Measurements from ENCODE around the gene RMND1.
A peak's percentile ranks its signal among the peaks of the same experiment; 100 is the strongest.

Gene RMND1

DNA sequence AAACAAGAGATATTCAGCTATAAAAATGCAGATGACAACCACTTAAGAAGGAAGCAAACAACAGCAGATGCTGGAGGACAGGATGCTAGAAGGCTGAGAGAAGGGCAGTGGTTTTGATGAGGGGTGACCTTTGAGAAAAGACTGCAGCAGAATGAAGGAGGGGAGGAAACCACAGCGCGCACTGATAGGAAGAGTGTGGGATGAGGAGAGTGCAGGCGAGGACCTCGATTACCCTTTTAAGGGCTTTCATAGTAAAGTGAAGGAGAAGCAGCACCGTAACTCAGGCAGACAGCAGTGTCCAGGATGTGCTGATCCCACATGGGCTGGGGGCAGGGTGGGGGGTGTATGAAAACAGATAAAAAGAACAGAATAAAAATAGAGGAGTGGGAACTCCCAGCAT, 79.8 kb downstream of the RMND1 start:
- no peak for TF ChIP-seq EZH2phosphoT487 (IDR thresholded peaks at IDR 0.05; ENCODE audit: borderline replicate concordance)
- TF ChIP-seq, protein P1, sequence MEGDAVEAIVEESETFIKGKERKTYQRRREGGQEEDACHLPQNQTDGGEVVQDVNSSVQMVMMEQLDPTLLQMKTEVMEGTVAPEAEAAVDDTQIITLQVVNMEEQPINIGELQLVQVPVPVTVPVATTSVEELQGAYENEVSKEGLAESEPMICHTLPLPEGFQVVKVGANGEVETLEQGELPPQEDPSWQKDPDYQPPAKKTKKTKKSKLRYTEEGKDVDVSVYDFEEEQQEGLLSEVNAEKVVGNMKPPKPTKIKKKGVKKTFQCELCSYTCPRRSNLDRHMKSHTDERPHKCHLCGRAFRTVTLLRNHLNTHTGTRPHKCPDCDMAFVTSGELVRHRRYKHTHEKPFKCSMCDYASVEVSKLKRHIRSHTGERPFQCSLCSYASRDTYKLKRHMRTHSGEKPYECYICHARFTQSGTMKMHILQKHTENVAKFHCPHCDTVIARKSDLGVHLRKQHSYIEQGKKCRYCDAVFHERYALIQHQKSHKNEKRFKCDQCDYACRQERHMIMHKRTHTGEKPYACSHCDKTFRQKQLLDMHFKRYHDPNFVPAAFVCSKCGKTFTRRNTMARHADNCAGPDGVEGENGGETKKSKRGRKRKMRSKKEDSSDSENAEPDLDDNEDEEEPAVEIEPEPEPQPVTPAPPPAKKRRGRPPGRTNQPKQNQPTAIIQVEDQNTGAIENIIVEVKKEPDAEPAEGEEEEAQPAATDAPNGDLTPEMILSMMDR (conservative IDR thresholded peaks at IDR 0.05; ENCODE audit: low read length): no peak
- H3K4me2 ChIP-seq (ENCODE audit: low read depth, low read length, poor library complexity, severe bottlenecking): peak overlapping the region; percentile 66
- H3K9me3 ChIP-seq (ENCODE audit: insufficient read depth, low read depth, low read length): no peaks in the 10 kb centered on the region
- H3K4me3 ChIP-seq (ENCODE audit: low read length, poor library complexity, severe bottlenecking): peak overlapping the region; percentile 50
- no peak overlapping the region for H2AFZ ChIP-seq (ENCODE audit: low read length)
- H3F3A ChIP-seq (ENCODE audit: low read depth): peaks cover 10% of the 10 kb centered on the region; the same call in 1 of the 2 replicates
- peaks cover 20% of the 10 kb centered on the region; the same call in 1 of the 2 replicates for H3K36me3 ChIP-seq (ENCODE audit: insufficient read depth, low read length)
- H3K9me2 ChIP-seq (replicated peaks; ENCODE audit: low read depth, low read length): no peaks in the 10 kb centered on the region
- H3K79me2 ChIP-seq (ENCODE audit: insufficient read depth, low read length): peaks cover 19% of the 10 kb centered on the region
- H3K9ac ChIP-seq (ENCODE audit: low read depth, low read length, poor library complexity, severe bottlenecking): no peak overlapping the region
- peaks cover 42% of the 10 kb centered on the region for H3K4me1 ChIP-seq (ENCODE audit: insufficient read depth, low read length, poor library complexity, severe bottlenecking)
- peaks cover 47% of the 10 kb centered on the region for H4K20me1 ChIP-seq (ENCODE audit: insufficient read depth, low read length, poor library complexity, severe bottlenecking)
- H3K27me3 ChIP-seq (ENCODE audit: insufficient read depth, low read length, poor library complexity, severe bottlenecking): no peaks in the 10 kb centered on the region

DNA sequence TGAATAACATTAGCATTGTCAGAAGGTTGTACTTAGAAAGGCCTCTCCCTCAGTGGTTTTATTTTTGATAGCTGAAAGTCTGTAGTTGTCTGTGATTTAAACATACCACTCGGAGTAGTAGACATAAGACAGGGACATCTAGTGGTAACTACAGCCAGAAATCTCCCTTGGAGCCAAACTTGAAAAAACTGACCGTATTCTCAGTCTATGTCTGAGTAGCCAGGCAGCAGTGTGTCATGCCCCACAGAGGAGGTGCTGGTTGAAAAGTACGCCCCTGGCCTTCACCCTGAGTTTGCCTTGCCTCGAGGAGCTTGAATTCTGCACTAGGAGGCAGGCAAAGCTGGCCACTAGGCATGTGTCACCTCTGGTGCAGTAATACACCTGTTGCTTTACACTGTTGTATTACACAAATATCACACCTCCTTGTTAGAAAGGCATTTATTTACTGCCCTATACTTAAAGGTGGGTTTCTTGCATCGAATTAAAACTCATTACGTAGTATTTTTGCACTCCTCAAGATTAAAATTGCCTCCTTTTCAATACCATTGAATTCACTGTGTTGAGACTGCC, 81.3 kb downstream of the RMND1 start:
- Histone ChIP-seq H3K4me3 (ENCODE audit: low read length, poor library complexity, severe bottlenecking) (no peak overlapping the region), H2AFZ (ENCODE audit: low read length) (no peak overlapping the region), H3K36me3 (ENCODE audit: insufficient read depth, low read length) (peaks cover 33% of the 10 kb centered on the region; the same call in 1 of the 2 replicates), H3F3A (ENCODE audit: low read depth) (peaks cover 4% of the 10 kb centered on the region; the same call in 1 of the 2 replicates), H3K4me1 (ENCODE audit: insufficient read depth, low read length, poor library complexity, severe bottlenecking) (peaks cover 31% of the 10 kb centered on the region), H3K4me2 (ENCODE audit: low read depth, low read length, poor library complexity, severe bottlenecking) (no peak overlapping the region), H3K79me2 (ENCODE audit: insufficient read depth, low read length) (peaks cover 16% of the 10 kb centered on the region), H3K9me2 (replicated peaks; ENCODE audit: low read depth, low read length) (no peaks in the 10 kb centered on the region), H3K27me3 (ENCODE audit: insufficient read depth, low read length, poor library complexity, severe bottlenecking) (no peaks in the 10 kb centered on the region), H4K20me1 (ENCODE audit: insufficient read depth, low read length, poor library complexity, severe bottlenecking) (peaks cover 42% of the 10 kb centered on the region), H3K9me3 (ENCODE audit: insufficient read depth, low read depth, low read length) (no peaks in the 10 kb centered on the region), H3K9ac (ENCODE audit: low read depth, low read length, poor library complexity, severe bottlenecking) (no peak overlapping the region)
- no peak for TF ChIP-seq EZH2phosphoT487 (IDR thresholded peaks at IDR 0.05; ENCODE audit: borderline replicate concordance)
- TF ChIP-seq, protein P1 (conservative IDR thresholded peaks at IDR 0.05; ENCODE audit: low read length): peak; percentile 32

DNA sequence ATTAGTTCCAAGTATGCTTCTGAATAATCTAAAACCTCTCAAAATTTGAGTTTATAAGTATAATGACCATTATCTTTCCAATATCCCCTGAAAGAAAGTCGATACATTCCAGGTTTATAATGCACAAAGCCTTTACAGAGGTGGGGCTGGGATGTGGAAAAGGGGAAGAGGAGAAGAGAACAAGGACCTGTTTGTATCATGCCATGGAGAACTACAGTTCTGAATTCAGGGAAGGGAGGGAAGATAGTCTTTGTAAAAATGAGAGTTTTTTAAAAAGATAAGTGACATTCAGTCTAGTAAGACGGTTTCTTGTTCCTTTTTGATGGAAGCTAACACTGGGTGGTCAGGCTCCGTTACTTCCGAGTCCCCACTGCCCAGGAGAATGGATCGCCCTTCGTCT, 86.7 kb downstream of the RMND1 start:
- H3K36me3 ChIP-seq (ENCODE audit: insufficient read depth, low read length): peaks cover 32% of the 10 kb centered on the region
- H3K4me3 ChIP-seq (ENCODE audit: low read length, poor library complexity, severe bottlenecking): no peak overlapping the region
- H3K9me2 ChIP-seq (replicated peaks; ENCODE audit: low read depth, low read length): no peaks in the 10 kb centered on the region
- no peak overlapping the region for H2AFZ ChIP-seq (ENCODE audit: low read length)
- H3K27me3 ChIP-seq (ENCODE audit: insufficient read depth, low read length, poor library complexity, severe bottlenecking): no peaks in the 10 kb centered on the region
- H3F3A ChIP-seq (ENCODE audit: low read depth): no peaks in the 10 kb centered on the region
- H3K4me2 ChIP-seq (ENCODE audit: low read depth, low read length, poor library complexity, severe bottlenecking): no peak overlapping the region
- H3K9me3 ChIP-seq (ENCODE audit: insufficient read depth, low read depth, low read length): no peaks in the 10 kb centered on the region
- no peak overlapping the region for H3K9ac ChIP-seq (ENCODE audit: low read depth, low read length, poor library complexity, severe bottlenecking)
- no peaks in the 10 kb centered on the region for H4K20me1 ChIP-seq (ENCODE audit: insufficient read depth, low read length, poor library complexity, severe bottlenecking)
- TF ChIP-seq EZH2phosphoT487 (IDR thresholded peaks at IDR 0.05; ENCODE audit: borderline replicate concordance): no peak
- TF ChIP-seq, protein P1 (conservative IDR thresholded peaks at IDR 0.05; ENCODE audit: low read length): no peak
- H3K4me1 ChIP-seq (ENCODE audit: insufficient read depth, low read length, poor library complexity, severe bottlenecking): no peaks in the 10 kb centered on the region
- H3K79me2 ChIP-seq (ENCODE audit: insufficient read depth, low read length): no peaks in the 10 kb centered on the region

Data from Loucy (cell line).